ENCODE results near the gene SHC4. TPM values are rescaled to one million over a fixed set of nuclear protein-coding genes. Genes with fewer than 3 reads are reported as not detected.
A peak's percentile ranks its signal among the peaks of the same experiment; 100 is the strongest.

Gene SHC4
- polyA plus RNA-seq, 3 donors: 0.09 TPM; not detected in 2

- Histone ChIP-seq H3K4me1 (ENCODE audit: control insufficient read depth in 1 of 2, insufficient read depth in 2 of 2, low read length in 2 of 2) (peaks cover 0 to 9% of the 10 kb centered on the region in 2 donors), H3K9me3 (replicated peaks in 1 of 2; ENCODE audit: control insufficient read depth in 1 of 2, insufficient read depth in 1 of 2, low read length in 2 of 2) (no peaks in the 10 kb centered on the region), H3K4me2 (replicated peaks; ENCODE audit: extremely low read depth, low read length, poor library complexity, severe bottlenecking) (no peak overlapping the region), H4K20me1 (ENCODE audit: insufficient read depth, low read length) (no peaks in the 10 kb centered on the region), H3K9ac (ENCODE audit: insufficient read depth, low read length, poor library complexity, severe bottlenecking) (no peak overlapping the region), H3K79me2 (ENCODE audit: insufficient read depth, low read length) (no peaks in the 10 kb centered on the region), H3K27ac (ENCODE audit: low read depth in 1 of 2, low read length in 2 of 2) (no peak overlapping the region), H2AFZ (ENCODE audit: insufficient read depth, low read depth, low read length, poor library complexity, severe bottlenecking) (peak overlapping the region; percentile 24), H3K4me3 (replicated peaks in 1 of 3; ENCODE audit: low read depth in 2 of 3, low read length in 3 of 3) (no peak overlapping the region), H3K36me3 (replicated peaks in 1 of 2; ENCODE audit: control insufficient read depth in 1 of 2, insufficient read depth in 2 of 2, low read length in 2 of 2) (no peaks in the 10 kb centered on the region), H3K27me3 (ENCODE audit: control insufficient read depth in 2 of 2, insufficient read depth in 2 of 2, low read length in 2 of 2) (no peaks in the 10 kb centered on the region)
- peak; percentile 41 to 71 (median 60) for DNase-seq
- no peaks in the 10 kb centered on the region for H3K36me3 Mint-ChIP-seq
- TF ChIP-seq CTCF (IDR thresholded peaks at IDR 0.05): peak; percentile 87
- intact Hi-C loops (cut with micrococcal nuclease): loop anchor here in 1 of 2 donors (10.0 kb wide), 1 partner anchor 283 kb away; no protein-coding TSS in a partner anchor
- peak overlapping the region in 1 of 7 donors; percentile 70 for H3K27ac Mint-ChIP-seq
- no CpG with 5 or more reads among the region's 1 CpG for WGBS (ENCODE audit: insufficient coverage)
- H3K27me3 Mint-ChIP-seq (ENCODE audit: low read depth in 3 of 3): peaks cover 1 to 3% (median 3%) of the 10 kb centered on the region in 3 donors
- H3K4me3 Mint-ChIP-seq: no peak overlapping the region
- peaks cover 17% of the 10 kb centered on the region for H3K4me1 Mint-ChIP-seq
- no peaks in the 10 kb centered on the region for H3K9me3 Mint-ChIP-seq
These were observed 101.8 kb downstream of the SHC4 start for GRCh38 chr15:48861813-48862431.

GRCh38 chr15:48859426-48859825 lies 104.3 kb downstream of the SHC4 start:
- no peak overlapping the region for H3K4me2 ChIP-seq (replicated peaks; ENCODE audit: extremely low read depth, low read length, poor library complexity, severe bottlenecking)

More at GRCh38 chr15:48859426-48859825, 104.3 kb downstream of the SHC4 start:
- Mint-ChIP-seq H3K4me1 (peaks cover 15% of the 10 kb centered on the region), H3K9me3 (no peaks in the 10 kb centered on the region), H3K36me3 (no peaks in the 10 kb centered on the region), H3K27me3 (ENCODE audit: low read depth in 3 of 3) (peaks cover 0 to 3% (median 0%) of the 10 kb centered on the region in 3 donors), H3K27ac (no peak overlapping the region), H3K4me3 (no peak overlapping the region)
- no peak for DNase-seq
- Histone ChIP-seq H3K9ac (ENCODE audit: insufficient read depth, low read length, poor library complexity, severe bottlenecking) (no peak overlapping the region), H3K36me3 (replicated peaks in 1 of 2; ENCODE audit: control insufficient read depth in 1 of 2, insufficient read depth in 2 of 2, low read length in 2 of 2) (no peaks in the 10 kb centered on the region), H4K20me1 (ENCODE audit: insufficient read depth, low read length) (no peaks in the 10 kb centered on the region), H3K9me3 (replicated peaks in 1 of 2; ENCODE audit: control insufficient read depth in 1 of 2, insufficient read depth in 1 of 2, low read length in 2 of 2) (no peaks in the 10 kb centered on the region), H2AFZ (ENCODE audit: insufficient read depth, low read depth, low read length, poor library complexity, severe bottlenecking) (no peak overlapping the region), H3K4me3 (replicated peaks in 1 of 3; ENCODE audit: low read depth in 2 of 3, low read length in 3 of 3) (no peak overlapping the region), H3K79me2 (ENCODE audit: insufficient read depth, low read length) (no peaks in the 10 kb centered on the region), H3K27me3 (ENCODE audit: control insufficient read depth in 2 of 2, insufficient read depth in 2 of 2, low read length in 2 of 2) (no peaks in the 10 kb centered on the region), H3K4me1 (ENCODE audit: control insufficient read depth in 1 of 2, insufficient read depth in 2 of 2, low read length in 2 of 2) (peaks cover 0 to 9% of the 10 kb centered on the region in 2 donors), H3K27ac (ENCODE audit: low read depth in 1 of 2, low read length in 2 of 2) (no peak overlapping the region)
- TF ChIP-seq CTCF (IDR thresholded peaks at IDR 0.05): no peak
- intact Hi-C loops (cut with micrococcal nuclease): no loop called here
- 100% methylated on average over 1 of the region's 2 CpGs for WGBS (ENCODE audit: insufficient coverage)

Data from CD14-positive monocyte (primary cell).